GM11168 (cell line): ENCODE measurements around the gene STARD3.
"Not testable (repeated sequence)": the region's sequence is repeated elsewhere in the genome, so short reads cannot be mapped to it uniquely, and the experiment has no call there.

Source experiments
- in situ Hi-C: fragments of 300-500 bp; cut with MboI; formaldehyde crosslinking; loops from one replicate; pipeline ENCODE4 v1.12.0; 2022; ENCODE audit warnings: low sequenced_read_pairs; ENCODE audit not compliant: unreplicated experiment

The STARD3 gene

DNA sequence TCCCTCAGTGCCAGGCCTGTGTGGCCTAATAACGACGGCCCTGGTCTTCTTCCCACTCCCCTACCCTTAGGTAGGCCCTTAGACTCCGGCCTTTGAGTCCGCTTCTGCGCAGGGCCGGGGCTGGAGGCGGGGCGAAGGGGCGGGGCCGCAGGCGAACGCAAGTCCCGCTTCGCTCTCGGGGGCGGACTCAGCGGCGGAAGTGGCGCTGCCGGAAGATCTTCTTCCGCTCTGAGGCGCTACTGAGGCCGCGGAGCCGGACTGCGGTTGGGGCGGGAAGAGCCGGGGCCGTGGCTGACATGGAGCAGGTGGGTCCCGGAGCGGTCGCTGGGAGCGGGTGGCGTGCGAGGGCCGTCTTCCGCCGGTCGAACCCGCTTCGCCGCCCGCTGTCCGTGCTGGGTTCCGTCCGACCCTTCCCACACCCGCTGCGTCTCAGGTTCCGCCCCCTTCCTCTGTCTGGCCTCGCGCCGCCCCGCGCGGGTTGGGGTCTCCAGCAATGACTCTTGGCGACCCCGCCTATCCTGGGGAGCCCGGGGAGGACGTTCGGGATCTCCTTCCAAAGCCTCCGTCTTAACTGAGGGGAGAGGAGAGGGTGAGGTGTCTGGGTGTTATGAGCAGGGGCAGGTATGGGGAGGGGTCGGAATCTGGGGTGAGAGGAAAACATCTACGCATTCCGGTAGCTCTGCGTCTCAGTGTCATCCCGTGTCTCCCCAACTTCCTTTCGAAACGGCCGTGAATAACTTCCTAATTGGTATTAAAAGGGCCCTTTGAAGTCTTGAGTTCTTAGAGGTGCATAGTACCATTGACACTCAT is at the start of gene STARD3:
Gene STARD3 (plus strand): TSS at position 218 of the 810 bp plus-strand sequence. CDS start 16,388 bp downstream, outside the sequence.
- in situ Hi-C loops, result loop anchor here (10.0 kb wide), 1 partner anchor 118 kb away; no protein-coding TSS in a partner anchor

DNA sequence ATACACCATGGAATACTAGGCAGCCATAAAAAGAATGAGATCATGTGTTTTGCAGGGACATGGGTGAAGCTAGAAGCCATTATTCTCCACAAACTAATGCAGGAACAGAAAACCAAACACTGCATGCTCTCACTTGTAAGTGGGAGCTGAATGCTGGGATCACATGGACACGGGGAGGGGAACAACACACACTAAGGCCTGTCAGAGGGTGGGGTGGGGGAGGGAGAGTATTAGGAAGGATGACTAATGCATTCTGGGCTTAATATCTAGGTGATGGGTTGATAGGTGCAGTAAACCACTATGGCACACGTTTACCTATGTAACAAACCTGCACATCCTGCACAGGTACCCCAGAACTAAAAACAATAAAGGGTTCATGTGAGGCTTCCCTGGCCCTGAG is 46.8 kb upstream of the STARD3 start:
- in situ Hi-C loops, result not testable (repeated sequence)

GRCh38 chr17:39591958-39592954 is 44.7 kb upstream of the STARD3 start:
- in situ Hi-C loops, result no loop called here

DNA sequence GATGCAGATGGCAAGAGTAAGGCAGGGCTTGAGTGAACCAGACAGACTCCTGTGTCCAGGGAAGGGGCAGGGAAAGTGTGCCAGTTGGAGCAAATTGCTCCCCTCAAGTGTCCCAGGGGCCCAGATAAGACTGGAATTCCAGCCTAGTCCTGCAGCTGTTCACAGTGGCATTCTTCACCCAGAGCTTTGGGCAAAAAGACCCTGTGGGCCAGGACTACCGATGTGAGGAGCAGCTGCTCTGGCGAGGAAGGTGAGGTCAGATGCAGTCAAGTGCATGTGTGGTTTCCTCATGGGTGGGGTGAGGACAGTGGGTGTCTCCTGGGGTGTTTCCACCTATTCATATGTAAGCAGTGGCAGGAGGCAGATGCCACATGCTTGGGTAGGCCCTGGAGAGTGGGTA is 43.6 kb upstream of the STARD3 start:
- in situ Hi-C loops, result no loop called here

- in situ Hi-C loops, result no loop called here
Measured at GRCh38 chr17:39595294-39595693, 41.6 kb upstream of the STARD3 start.

DNA sequence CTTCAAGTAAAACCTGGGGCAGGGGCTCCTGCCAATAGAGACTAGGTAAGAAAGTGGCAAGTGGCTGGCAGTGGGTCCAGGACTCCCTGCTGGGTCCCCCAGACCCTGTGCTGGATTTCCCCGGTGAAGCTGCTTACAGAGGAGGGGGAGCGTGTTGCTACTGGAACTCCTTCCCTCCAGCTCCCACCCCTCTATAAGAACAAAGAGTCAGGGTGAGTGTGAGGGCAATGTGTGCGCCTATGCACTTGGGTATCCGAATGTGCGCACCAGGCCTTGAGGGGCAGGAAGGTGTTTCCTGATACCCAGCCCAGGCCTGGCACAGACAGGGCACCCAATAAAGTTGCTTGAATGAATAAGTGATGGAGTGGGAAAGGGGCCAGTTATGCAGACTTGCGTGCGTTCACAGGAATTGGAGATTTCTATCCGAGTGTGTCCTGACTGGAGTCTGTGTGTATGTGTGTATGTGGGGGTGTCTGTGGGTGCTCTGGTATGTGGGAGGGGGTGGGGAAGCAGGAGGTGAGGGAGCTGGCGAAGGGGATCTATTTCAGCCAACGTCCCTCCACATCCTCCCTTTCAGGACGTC is 40.9 kb upstream of the STARD3 start:
- in situ Hi-C loops, result no loop called here

DNA sequence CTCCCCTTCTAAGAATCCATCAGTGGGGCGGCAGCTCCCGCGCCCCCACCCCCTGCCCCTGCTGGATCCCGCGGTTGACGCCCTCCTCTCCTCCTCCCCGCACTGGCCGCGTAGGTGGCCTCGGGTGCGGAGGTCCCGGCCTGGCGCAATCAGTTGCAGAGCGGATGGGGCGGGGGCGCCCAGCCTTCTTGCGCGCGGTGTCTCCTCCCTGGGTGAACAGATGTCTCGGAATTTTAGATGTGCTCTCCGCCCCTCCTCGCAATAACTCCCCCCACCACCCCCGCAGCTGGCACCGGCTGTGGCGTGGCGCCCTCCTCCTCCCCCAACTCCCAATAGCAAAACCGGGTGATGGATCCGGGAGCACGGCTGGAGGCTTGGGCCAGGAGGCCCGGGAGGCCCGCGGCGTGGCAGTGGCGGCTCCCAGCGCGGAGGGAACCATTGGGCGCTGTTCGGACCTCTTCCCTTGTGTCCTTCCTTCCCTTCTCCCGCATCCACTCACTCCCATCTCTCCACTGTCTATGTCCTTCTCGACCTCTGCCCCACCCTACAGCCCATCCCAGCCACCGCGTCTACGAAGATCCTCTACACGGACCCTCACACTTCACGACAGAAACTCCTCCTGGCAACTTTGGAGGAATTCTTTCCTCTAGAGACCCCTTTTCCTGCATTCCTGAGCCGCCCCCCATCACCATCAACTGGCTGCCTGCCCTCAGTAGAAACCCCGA is 40.2 kb upstream of the STARD3 start:
- in situ Hi-C loops, result no loop called here

GRCh38 chr17:39597372-39598046 is 39.4 kb upstream of the STARD3 start:
- in situ Hi-C loops, result no loop called here

DNA sequence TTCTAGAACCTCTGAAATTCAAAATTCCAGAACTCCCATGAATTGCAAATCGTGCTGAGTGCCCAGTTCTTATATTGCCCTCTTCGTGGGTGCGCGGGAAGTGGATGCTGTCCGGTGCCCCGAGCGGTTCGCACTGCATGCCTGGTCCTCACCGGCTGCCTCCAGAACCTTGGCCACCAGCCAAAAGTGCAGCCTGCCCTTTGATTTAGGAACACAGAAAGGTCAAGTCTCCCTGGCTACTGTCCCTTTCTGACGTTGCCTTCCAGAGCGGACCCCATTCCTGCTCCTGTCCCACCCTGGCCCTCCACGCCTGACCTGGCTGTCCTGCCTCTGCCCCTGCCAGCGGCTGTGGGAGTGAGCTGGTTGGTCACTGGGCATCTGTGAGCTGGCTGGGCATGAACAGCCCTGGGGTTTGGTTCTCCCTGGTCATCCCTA is 38.9 kb upstream of the STARD3 start:
- in situ Hi-C loops, result no loop called here

- in situ Hi-C loops, result no loop called here
Measured at GRCh38 chr17:39598630-39599003, 38.3 kb upstream of the STARD3 start.

GRCh38 chr17:39599004-39599664 is 37.8 kb upstream of the STARD3 start:
- in situ Hi-C loops, result no loop called here

DNA sequence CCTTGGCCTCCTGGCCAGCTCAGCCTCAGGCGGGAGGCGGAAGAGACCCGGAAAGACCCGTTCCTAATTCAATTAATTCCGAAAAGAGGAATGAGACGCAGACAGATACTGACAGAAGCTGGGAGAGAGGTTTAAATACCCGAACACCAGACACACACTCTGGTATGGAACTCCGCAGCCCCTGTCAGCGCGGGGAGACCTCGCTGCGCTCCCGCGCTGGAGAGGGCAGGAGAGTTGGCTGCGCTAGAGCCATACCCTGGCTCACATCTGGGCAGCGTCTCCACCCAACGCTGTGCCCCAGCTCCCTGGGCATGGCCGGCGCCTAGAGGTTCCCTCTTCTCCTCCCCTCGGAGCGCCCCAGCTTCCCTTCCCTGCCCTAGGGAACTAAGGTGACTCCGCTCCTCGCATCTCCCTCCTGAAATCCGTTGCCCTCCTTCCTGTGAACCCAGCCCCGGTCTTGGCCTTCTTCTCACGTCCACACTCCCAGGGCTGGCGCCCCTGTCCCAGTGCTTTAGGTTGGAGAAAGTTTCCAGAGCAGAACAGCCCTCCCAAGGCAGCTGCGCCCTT is 37.2 kb upstream of the STARD3 start:
- in situ Hi-C loops, result no loop called here

DNA sequence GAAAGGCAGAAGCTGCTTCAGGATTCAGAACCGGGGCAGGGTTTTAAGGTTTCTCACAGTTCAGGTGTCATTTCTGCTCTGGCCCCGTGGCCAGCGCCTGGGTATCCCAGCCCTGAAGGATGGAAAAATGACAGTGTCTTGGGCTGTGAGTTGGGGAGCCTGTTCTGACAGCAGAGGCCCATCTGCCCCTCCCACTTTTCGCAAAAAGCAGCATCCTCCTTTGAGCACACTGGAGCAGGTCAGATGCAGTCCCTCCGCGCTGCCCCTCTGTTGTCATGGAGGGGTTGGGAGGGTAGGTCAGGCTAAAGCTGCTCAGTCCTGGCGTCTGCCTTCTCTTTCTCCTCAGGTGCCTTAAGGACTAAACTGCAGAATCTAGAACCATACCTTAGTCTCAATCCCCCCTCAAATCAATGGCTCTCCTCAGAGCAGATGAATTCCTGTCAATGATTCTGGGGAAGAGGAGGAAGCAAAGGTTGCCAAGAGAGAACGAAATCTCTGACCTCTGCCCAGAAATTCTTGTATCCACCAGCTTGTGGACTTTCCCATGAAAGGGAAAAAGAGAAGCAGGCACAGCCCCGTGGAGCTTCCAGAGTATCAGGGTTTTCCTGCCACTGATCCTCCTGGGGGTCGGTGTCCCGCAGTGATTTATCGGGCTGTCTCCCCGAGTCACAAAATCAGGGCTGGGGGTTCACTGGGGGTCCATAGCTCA is 36.5 kb upstream of the STARD3 start:
- in situ Hi-C loops, result no loop called here

- in situ Hi-C loops, result no loop called here
Measured at GRCh38 chr17:39600997-39601597, 35.8 kb upstream of the STARD3 start.

DNA sequence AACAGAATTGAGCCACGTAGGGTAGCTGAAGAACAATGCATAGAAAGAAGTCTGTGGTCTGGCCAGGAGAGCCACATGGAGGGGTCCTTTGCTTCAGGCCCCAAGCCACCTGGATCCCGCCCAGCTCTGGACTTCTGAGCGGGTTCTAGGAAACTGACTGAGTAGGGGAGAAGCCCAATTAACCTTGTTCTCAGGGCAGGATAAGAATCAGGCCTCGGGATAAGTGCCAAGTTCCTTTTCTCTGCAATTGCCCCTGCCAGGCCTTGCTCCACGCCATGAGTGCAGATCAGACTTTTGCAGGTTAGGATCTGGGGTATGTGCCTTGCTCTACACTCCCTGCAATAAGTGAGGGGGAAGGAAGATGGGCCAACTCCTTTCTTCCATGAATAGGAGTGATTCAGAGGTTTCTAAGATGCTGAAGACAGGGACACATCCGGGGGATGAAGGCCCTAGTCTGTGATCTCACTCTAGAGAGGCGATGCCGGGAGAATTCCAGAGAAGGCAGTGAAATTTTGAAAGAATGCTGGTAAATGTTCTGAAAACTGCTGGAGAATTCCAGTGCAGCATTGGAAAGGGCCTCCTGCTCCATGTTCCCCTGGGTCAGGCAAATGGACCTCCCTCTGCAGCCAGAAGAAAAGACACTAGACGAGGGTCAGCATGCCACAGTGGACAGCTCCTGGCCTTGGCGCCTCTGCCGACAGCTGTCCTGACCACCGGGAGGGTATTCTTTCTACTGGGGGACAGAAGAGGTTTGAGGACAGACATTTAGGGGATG is 35.0 kb upstream of the STARD3 start:
- in situ Hi-C loops, result no loop called here

GRCh38 chr17:39602533-39603303 is 34.2 kb upstream of the STARD3 start:
- in situ Hi-C loops, result no loop called here
